Stimulated activated CD4-positive, alpha-beta T cell treated with anti-CD3 and anti-CD28 coated beads, Interleukin-2, amount 100 ng/mL, for 24 hours (primary cell): ENCODE measurements around the gene CTSS.

Experiments
- DNase-seq, 2 donors: peaks; one replicate each; pipeline ENCODE4 v3.0.0-alpha.2; 2020

The CTSS gene

GRCh38 chr1:150696590-150696989 is 69.0 kb downstream of the CTSS start:
- DNase-seq, result no peak

GRCh38 chr1:150696162-150696561 is 69.4 kb downstream of the CTSS start:
- DNase-seq, result no peak

DNA sequence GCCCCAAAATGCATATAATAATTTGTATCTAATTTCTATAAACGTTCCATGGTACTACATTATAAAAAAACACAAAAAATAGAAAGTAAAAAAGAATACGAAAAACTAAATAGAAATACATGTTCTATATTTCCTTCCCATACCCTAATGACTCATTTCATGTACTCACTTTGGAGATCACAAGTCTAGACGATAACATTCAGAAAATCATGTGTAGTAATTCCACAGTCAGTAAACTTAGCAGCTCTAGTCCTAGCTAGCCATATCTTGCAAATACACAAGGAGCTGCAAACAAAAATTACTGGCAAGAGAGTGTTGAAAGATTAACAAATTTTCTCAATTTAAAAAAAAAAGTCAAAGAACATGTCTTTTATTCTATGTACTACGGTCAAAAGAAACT is 70.0 kb downstream of the CTSS start:
- no peak for DNase-seq

- no peak for DNase-seq
Observed at GRCh38 chr1:150692720-150693119, 72.9 kb downstream of the CTSS start.

GRCh38 chr1:150688763-150689162 is 76.8 kb downstream of the CTSS start:
- DNase-seq, result no peak

GRCh38 chr1:150686275-150686674 is 79.3 kb downstream of the CTSS start:
- DNase-seq, result no peak

DNA sequence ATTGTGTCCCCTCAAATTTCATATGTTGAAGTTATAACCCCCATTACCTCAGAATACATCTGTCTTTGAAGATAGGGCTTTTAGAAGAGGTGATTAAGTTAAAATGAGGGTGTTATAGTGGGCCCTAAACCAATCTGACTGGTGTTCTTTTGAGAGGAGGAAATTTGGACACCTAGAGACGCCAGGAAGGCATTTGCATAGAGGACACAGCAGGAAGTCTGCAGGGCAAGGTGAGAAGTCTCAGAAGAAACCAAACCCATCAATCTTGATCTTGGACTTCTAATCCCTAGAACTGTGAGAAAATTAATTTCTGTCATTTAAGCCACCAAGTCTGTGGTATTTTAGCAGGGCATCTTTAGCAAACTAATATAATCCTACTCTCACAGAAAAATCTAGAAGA is 81.7 kb downstream of the CTSS start:
- DNase-seq, result no peak
